Activated CD4-positive, alpha-beta T cell treated with anti-CD3 and anti-CD28 coated beads, Interleukin-2, amount 50 U/mL, for 48 hours (primary cell): ENCODE measurements around the gene PLIN5.

Experiments used
- DNase-seq, 2 experiments: peaks; one replicate each; pipeline ENCODE4 v3.0.0-alpha.2; 2020

Gene PLIN5

DNA sequence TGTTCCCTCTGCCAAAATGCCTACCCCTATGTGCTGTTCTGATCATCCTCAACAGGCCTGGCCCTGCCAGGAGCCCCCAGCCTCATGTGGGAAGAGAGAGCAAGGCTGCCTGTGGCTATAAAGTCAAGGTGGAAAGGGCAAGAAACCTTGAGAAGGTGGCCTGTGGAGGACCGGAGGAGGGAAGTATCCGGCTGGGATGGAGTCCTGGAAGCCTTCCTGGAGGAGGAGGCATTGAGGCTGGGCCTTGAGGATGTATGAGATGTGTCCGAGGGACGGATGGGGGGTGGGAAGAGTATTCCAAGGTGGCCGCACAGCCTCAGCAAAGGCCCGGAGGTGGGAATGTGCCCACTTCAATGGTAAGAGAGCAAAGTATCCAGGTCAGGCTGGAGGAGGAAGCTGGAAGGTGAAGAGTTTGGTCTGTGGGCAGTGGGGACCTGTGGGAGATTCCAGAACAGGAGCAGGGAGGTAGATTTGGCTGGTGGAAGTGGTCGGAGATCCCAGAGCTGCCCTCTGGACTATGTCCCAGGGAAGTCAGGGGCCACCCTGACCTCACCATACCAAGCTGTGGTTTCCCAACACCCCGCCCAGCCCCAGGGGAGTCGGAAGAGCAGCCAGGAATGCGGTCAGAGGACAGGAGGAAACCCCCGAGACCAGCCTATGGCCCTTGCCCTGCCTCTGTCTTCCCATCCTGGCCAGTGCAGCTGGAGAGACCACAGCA lies 13.7 kb downstream of the PLIN5 start:
- DNase-seq: no peak

DNA sequence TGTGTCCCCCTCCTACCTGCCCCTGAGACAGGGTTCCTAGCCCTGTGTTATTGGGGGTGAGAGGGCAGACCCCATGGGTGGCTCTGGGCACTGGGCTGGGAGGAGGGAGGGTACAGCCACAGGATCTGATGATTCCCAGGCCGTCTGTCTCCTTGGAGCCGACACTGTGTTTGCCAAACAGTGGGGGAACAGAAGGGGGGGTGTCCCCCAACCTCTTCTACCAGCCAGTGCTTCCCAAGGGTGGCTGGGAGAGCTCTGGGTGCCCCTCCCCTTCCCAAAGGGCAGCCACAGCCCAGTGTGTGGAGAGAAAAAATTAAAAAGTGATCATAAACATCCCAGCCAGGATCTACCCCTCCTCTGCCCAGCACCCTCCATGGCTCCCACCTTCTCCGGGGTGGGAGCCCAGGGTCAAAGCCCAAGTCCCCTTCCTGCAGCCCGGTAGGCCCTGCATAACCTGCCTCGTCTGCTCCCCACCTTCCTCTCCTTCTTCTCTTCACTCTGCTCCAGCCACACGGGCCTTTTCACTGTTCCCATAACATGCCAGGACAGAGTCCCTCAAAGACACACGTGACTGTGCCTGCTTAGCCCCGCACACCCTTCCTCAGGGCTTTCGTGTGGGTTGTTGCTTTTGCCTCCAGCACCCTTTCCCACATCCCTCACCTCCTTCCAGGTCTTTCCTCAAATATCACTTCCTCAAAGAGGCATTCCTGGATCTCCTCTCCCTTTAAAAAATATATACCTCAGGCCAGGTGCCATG lies 15.3 kb downstream of the PLIN5 start:
- no peak for DNase-seq

DNA sequence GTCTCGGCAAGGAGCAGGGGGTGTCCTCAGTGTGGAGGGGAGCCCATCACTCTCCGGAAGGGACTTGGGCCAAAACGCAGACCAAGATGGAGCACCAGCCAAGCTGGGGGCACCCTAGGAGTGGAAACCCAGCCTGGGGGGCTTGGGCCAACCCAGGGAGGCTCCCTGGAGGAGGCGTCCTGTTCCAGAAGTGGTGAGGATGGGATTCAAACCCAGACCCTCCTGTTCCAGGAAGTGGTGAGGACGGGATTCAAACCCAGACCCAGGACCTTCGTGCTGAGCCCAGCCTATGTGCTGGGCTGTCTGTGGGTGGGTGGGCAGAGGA lies 15.9 kb downstream of the PLIN5 start:
- DNase-seq: no peak

DNA sequence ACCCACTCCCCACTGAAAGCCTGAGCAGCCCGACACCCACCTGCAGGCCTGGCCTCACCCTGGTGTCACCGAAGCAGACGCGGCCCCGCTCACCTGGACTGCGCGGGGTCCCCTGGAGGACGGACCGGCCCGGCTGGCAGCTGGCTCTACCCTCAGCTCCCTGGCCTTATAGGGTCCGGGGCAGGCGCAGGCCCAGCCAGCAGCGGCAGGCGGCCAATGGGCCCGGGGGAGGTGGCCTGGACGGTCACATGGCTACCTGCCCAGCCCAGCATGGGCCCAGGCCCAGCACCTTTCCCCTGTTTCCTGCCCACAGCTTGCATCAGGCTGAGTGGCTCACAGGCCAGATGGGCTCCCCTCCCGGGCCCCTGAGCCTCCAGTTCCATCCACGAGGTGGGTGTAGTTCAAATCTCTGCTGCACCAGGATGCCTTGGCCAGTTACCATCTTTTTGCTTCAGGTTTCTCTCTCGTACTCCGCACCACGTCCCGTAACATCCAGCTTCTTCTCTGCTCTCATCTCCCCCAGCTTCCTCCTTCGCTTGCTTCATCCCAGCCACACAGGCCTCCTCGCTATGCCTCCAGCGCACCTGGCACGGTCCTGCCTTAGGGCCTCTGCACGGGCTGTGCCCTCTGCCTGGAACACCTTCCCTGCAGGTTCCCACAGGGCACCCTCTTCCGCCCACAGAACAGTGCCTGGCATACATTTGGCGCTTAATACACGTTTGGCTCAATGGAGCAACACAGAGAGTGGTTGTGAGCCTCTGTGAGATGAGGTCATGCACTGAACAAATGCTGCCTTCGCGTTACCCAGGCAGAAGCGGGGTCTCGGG lies 16.5 kb downstream of the PLIN5 start, which contains the start of gene PLIN4:
TSS of gene PLIN4 (minus strand) at position 142 of the 827 bp plus-strand sequence. CDS start 214 bp downstream, outside the sequence.
- DNase-seq: no peak

DNA sequence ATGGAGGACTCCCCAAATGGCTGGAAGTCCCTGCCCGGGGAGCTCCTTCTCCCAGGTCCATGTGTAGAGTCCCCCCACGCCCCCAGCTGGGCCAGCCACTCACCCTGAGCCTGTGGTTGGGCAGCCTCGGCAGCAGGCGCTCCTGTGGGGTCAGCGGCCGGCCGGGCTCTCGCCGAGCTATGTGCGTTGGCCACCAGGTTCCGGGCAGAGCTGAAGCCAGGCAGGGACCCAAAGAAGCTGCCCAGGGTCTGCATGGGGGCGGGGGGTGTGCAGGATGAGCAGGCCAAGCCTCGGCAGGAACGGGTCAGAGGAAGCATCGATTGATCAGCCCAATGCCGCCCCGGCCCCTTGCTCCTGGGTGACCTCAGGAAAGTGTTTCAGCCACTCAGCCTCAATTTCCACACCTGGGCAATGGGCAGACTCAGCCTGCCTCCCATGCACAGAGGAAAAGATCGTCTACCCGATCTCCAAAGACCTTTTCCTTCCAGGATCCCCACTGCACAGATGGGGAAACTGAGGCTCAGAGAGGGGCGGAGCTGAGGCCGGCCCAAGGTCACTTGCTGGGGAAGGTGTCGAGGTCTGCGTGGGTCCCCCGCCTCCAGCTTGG lies 17.5 kb downstream of the PLIN5 start:
- DNase-seq: no peak

DNA sequence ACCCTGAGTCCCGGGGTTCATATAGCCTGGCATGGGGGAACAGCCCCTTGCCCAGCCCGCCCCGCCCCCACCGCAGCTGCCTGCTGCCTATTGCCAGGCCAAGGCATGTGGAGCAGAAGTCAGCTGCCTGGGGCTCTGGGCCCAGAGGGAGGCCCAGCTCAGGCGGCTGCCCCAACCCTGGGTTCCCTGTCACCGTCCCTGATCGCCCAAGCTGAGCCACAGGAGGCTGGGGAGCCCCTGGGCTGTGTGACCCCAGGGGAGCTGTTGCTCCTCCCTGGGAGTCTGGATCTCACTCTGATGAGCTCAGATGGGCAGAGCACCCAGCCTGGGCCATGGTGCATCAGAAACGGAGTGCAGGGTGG lies 18.1 kb downstream of the PLIN5 start:
- DNase-seq: no peak

DNA sequence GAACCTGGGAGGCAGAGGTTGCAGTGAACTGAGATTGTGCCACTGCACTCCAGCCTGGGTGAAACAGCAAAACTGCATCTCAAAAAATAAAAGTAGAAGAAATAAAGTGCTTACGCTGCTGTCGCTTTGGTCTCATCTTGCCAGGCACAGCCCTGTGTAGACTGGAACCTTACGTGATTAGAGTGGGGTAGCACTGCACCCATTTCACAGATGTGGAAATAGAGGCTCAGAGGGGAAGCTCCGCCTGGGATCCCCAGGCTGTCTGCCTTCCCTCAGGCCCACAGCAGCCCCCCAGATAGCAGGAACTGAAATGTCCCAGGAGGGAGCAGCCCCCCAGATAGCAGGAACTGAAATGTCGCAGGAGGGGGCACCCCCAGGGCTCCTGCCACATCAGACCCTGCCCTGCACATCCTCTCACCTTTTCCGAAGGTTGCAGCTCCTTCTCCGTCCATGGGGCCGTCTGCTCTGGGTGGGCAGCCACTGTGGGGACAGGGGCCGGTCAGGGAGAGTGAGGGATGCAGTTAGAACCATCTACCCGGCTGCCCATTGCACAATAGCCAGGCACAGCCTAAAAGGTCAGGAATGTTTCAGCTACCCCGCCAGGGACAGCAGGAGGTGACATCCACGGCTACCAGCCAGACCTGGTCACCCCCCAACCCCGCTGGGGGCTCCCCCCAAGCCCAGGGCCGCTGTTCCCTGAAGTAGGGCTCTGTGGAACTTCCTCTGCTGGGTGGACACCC lies 18.7 kb downstream of the PLIN5 start:
- DNase-seq: no peak

DNA sequence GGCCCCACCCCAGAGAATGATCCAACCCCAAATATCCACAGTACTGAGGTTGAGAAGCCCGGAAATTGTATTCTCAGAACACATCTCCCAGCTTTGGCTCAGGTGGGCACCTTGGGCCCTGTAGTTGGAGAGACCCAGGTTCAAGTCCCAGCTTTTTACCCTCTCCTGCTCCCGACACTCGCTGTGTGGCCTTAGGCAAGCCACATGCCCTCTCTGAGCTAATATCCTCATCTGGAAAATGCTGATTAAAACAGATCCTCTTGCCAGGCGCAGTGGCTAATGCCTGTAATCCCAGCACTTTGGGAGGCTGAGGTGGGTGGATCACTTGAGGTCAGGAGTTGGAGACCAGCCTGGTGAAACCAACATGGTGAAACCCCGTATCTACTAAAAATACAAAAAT lies 19.3 kb downstream of the PLIN5 start:
- no peak for DNase-seq

DNA sequence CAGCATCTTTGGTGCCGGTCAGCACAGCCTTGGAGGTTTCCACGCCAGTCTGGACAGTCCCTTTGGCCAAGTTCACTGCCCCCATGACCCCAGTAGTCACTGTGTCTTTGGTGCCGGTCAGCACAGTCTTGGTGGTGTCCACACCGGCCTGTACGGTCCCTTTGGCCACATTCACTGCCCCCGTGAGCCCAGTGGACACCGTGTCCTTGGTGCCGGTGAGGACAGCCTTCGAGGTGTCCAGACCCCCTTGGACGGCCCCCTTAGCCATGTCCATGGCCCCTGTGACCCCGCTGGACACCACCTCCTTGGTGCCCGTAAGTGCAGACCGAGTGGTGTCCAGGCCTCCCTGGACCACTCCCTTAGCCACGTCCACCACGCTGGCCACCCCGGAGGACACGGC lies 21.8 kb downstream of the PLIN5 start:
- DNase-seq: no peak

DNA sequence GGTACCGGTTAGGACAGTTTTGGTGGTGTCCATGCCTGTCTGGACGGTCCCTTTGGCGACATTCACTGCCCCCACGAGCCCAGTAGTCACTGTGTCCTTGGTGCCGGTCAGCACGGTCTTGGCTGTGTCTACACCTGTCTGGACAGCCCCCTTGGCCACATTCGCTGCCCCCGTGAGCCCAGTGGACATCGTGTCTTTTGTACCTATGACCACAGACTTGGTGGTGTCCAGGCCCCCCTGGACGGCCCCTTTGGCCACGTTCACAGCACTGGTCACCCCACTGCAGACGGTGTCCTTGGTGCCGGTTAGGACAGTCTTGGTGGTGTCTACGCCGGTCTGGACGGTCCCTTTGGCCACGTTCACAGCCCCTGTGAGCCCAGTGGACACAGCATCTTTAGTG lies 23.0 kb downstream of the PLIN5 start:
- no peak for DNase-seq

DNA sequence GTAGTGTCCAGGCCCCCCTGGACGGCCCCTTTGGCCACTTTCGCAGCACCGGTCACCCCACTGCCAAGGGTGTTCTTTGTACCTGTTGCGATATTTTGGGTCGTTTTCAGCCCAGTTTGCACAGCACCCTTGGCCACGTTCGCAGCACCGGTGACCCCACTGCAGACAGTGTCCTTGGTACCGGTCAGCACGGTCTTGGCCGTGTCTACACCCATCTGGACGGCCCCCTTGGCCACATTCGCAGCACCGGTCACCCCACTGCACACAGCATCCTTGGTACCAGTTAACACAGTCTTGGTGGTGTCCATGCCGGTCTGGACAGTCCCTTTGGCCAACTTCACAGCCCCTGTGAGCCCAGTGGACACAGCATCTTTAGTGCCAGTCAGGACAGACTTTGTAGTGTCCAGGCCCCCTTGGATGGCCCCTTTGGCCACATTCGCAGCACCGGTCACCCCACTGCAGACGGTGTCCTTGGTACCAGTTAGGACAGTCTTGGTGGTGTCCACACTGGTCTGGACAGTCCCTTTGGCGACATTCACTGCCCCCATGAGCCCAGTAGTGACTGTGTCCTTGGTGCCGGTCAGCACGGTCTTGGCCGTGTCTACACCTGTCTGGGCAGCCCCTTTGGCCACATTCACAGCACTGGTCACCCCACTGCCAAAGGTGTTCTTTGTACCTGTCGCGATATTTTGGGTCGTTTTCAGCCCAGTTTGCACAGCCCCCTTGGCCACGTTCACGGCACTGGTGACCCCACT lies 23.5 kb downstream of the PLIN5 start:
- no peak for DNase-seq

DNA sequence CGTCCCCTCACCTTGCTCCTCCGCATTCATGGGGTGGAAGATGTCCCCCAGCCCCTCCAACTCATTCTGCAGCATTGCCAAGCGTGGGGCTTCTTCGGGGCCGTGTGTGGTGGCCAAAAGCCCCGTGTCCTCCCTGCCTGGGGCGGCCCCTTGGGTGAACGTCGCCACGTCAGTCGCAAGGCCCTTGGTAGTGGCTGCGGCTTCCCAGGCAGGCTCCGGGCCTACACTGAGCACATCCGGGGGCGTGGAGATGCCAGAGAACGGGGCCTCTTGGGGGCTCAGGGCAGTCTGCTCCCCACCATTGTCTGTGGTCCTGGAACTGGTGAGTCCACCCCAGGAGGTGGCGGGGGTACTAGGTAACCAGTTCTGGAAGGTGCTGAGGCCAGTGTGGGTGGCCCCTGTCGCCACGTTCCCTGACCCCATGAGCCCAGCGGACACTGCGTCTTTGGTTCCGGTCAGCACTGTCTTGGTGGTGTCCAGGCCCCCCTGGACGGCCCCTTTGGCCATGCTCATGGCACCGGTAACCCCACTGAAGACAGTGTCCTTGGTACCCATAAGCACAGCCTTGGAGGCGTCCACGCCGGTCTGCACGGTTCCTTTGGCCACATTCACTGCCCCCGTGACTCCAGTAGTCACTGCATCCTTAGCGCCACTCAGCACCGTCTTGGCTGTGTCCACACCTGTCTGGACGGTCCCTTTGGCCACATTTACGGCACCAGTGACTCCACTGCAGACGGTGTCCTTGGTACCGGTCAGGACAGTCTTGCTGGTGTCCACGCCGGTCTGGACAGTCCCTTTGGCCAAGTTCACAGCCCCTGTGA lies 24.4 kb downstream of the PLIN5 start:
- no peak for DNase-seq

DNA sequence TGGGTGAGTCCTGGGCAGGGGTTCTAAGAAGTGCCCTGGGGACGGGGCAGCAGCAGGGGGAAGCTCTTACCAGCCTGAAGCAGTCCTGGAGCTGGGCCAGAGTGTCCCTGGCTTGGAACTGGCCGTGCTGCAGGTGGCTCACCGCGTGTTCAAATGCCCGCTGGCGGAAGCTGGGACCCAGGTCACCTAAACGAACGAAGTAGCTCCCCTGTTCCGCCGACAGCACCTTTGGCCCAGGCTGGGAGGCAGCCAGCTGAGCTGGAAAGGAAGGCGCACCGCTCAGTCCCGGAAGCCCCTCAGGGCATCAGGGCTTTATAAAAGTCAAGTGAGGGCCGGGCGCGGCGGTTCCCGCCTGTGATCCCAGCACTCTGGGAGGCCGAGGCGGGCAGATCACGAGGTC lies 26.3 kb downstream of the PLIN5 start:
- DNase-seq: no peak

DNA sequence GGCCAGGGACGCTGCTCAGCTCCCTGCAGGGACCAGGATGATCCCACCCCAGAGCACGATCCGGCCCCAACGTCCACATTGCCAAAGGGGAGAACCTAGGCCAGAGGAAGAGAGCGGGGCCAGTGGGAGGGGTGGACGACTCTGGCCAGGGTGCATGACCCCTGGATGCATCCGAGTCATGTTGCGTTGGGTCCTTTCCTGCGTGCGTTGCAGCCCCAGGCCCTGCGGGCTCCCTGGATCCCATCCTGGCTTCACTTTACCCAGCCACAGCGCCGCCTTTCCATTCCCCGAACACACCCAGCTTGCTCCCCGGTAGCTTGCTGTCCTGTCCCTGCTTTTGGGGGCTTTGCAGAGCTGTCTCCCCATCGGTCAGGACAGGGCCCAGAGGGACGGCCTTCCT lies 27.2 kb downstream of the PLIN5 start:
- DNase-seq: no peak

DNA sequence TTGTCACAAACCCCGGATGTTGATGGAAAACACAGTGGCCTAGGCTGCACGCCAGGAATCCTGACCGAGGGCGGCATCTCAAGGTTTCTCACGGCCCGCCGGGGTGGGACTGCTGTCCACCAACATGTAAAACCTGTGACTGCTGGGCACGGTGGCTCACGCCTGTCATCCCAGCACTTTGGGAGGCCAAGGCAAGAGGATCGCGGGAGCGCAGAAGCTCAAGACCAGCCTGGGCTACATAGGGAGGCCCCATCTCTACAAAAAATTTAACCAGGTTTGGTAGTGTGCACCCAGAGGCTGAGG lies 27.9 kb downstream of the PLIN5 start:
- no peak for DNase-seq

DNA sequence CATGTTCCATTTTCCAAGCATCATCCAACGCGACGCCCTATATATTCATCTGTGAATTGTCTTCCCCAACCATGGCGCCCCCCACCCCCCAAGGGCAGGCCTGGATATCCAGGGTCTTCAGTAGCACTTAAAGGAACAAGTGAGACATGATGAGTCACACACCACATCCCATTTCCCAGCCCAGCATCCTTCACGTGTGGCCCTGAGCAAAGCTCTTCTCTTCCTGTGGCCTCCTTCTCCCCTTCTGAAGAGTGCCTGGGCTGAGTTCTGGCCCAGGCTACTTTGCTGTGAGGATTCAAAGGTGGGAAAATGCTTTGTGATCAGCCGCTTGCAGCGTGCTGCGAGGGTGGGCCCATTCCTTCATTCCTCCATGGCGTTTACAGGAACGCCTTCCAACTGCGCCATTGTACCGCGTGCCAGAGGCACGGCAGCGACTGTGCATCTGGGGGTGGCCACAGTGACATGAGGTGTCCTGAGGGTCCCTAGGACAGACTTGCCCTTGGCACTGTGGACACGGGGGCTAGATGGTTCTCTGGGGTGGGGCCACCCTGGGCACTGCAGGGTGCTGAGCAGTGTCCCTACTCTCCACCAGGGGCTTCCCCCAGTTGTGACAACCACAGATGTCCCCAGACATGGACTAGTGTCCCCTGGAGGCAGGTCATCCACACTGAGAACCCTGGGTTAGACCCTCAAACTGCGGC lies 28.4 kb downstream of the PLIN5 start:
- no peak for DNase-seq

DNA sequence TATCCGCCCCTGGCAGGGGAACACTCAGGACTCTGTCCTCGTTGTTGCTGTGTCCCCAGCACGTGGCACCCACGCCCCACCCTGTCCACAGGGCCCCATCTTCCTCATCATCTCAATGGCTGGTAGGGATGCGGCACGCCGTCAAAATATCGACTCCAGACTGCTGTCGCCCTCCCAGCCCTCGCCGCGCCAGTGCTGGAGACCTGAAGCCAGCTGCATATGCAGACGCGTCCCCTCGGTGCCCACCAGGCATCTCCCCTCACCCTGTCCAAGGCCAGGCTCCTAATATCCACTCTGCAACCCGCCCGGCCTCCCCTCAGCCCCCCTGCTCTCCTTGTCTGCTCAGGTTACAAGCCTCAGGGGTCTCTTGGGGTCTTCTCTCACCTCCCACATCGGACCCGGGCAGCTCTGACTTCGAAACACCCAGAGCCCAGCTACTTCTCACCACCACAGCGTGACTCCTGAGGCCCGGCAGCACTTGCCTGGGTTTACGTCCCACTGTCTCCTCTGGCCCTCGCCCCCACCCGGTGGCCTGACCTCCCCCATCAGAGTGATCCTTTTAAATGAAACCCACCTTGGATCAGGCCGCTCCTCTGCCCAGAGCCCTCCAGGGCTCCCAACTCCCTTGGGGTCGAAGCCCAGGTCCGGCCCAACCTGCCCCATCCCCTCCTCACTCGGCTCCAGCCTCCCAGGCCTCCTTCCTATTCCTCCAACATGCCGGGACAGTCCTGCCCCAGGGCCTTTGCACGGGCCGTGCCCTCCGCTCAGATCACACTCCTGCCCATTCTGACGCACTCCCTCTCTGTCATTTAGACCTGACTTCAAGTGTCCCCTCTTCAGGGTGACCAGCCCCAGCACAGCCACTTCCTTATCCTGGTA lies 29.2 kb downstream of the PLIN5 start:
- no peak for DNase-seq

DNA sequence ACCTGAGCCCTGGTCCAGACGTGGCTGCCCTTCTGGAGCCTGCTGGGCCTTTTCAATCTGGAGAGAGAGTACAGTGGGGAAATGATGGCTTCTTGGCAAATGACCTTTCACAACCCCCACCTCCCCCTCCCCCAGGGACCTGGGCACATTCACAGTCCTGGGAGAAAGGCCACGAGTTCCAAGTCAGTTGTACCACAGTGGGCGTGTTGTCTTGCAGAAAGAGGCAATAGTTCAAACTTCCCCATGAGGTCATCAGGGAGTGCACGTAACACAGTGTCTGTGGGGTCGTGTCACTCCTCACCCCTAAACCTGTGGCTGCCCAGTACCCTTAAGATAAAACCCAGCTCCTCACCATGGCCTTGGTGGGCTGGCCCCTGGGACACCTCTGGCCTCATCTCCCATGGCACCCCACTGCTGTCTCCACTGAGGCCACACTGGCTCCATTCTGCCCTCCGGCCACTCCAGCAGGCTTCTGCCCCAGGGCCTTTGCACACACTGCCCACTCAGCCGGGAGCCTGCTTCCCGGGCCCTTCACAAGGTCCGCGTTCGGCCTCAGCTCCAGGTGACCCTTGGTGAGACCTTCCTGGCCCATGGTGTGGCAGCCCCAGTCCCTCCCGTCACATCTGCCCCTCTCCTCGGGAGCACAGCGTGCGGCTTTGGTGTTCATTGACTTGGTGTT lies 30.0 kb downstream of the PLIN5 start:
- DNase-seq: no peak

DNA sequence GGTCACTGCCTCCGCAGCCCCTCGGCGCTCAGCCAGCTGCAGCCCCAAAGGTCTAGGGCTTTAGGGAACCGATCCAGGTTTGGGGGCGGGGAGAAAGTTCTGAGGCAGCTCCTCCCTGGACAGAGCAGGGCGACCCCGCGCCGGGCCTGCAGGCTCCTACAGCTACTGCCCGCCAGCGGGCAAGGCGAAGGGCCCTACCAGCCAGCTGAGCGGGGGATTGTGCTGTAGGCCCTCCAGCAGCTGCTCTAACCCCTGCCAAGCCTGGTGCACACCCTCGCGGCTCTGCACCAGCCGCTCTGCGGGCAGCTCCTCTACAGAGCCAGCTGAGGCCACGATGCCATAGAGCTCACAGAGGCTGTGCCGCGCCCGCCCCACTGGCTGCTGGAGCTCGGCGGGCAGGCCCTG lies 30.7 kb downstream of the PLIN5 start:
- DNase-seq: no peak
